DOHH2 (cell line): ENCODE measurements around the gene IQSEC1.
A peak's percentile ranks its signal among the peaks of the same experiment; 100 is the strongest.

Experiments used
- H3F3A ChIP-seq: fragments of 200-600 bp; sonication (generic), shearing (Covaris generic); 2 replicates; pipeline ENCODE4 v1.6.0; 2016; ENCODE audit warnings: antibody characterized with exemption, mild to moderate bottlenecking; ENCODE audit not compliant: control insufficient read depth, insufficient read depth
- H3K27ac ChIP-seq: fragments of 200-600 bp; sonication (generic); 2 replicates; pipeline ENCODE4 v1.5.1; 2014; ENCODE audit warnings: low read depth, mild to moderate bottlenecking, low read length, moderate library complexity
- H3K27me3 ChIP-seq: fragments of 200-600 bp; sonication (generic); 2 replicates; pipeline ENCODE4 v1.6.1; 2014; ENCODE audit warnings: mild to moderate bottlenecking, low read length, mixed read lengths; ENCODE audit not compliant: control insufficient read depth
- H3K36me3 ChIP-seq: fragments of 200-600 bp; sonication (generic); 2 replicates; pipeline ENCODE4 v1.6.1; 2014; ENCODE audit warnings: mild to moderate bottlenecking, low read length, moderate library complexity, mixed read lengths; ENCODE audit not compliant: control insufficient read depth
- H3K4me1 ChIP-seq: fragments of 200-600 bp; sonication (generic); 2 replicates; pipeline ENCODE4 v1.6.1; 2014; ENCODE audit warnings: mild to moderate bottlenecking, low read length, mixed read lengths; ENCODE audit not compliant: control insufficient read depth
- H3K4me2 ChIP-seq: fragments of 200-600 bp; sonication (generic); 2 replicates; pipeline ENCODE4 v1.6.0; 2014; ENCODE audit warnings: mild to moderate bottlenecking, low read length, moderate library complexity
- H3K4me3 ChIP-seq: fragments of 200-600 bp; sonication (generic); 2 replicates; pipeline ENCODE4 v1.5.1; 2014; ENCODE audit warnings: mild to moderate bottlenecking, low read length, mixed read lengths
- H3K79me2 ChIP-seq: fragments of 200-600 bp; sonication (generic); 2 replicates; pipeline ENCODE4 v1.6.1; 2014; ENCODE audit warnings: mild to moderate bottlenecking, low read length, mixed read lengths; ENCODE audit not compliant: control insufficient read depth
- H3K9me2 ChIP-seq: fragments of 200-600 bp; sonication (generic); replicated peaks from 2 replicates; pipeline ENCODE4 v1.6.1; 2014; ENCODE audit warnings: mild to moderate bottlenecking, low read length, mixed read lengths; ENCODE audit not compliant: control insufficient read depth
- H3K9me3 ChIP-seq: fragments of 200-600 bp; sonication (generic); 2 replicates; pipeline ENCODE4 v1.6.1; 2014; ENCODE audit warnings: antibody characterized with exemption, low read length, mixed read lengths; ENCODE audit not compliant: control insufficient read depth, insufficient read depth
- H4K20me1 ChIP-seq: fragments of 200-600 bp; sonication (generic); 2 replicates; pipeline ENCODE4 v1.6.0; 2014; ENCODE audit warnings: low read depth, mild to moderate bottlenecking, antibody characterized with exemption, low read length, moderate library complexity; ENCODE audit not compliant: control insufficient read depth, insufficient read depth
- EZH2phosphoT487 ChIP-seq: fragments of 200-600 bp; sonication (generic); IDR thresholded peaks from 2 replicates; pipeline ENCODE4 v1.6.1; 2017; ENCODE audit warnings: borderline replicate concordance, mild to moderate bottlenecking, antibody characterized with exemption, low read length, moderate library complexity, mixed read lengths
- TF ChIP-seq, protein P1 (sequence below): fragments of 200-600 bp; sonication (generic); IDR thresholded peaks from one replicate; pipeline ENCODE4 v1.5.1; 2014; ENCODE audit warnings: antibody characterized with exemption, mild to moderate bottlenecking, low read depth, low read length; ENCODE audit not compliant: poor library complexity, severe bottlenecking

IQSEC1 gene

GRCh38 chr3:13071695-13072094 lies 1.5 kb downstream of the IQSEC1 start:
- no peaks in the 10 kb centered on the region for H3K9me2 ChIP-seq
- peak overlapping the region; percentile 61 for H3K4me3 ChIP-seq
- H3K36me3 ChIP-seq: no peaks in the 10 kb centered on the region
- peaks cover 52% of the 10 kb centered on the region for H3K4me1 ChIP-seq
- H3K27me3 ChIP-seq: peaks cover 41% of the 10 kb centered on the region
- no peak overlapping the region for H3K27ac ChIP-seq
- no peaks in the 10 kb centered on the region for H3F3A ChIP-seq
- TF ChIP-seq, protein P1, sequence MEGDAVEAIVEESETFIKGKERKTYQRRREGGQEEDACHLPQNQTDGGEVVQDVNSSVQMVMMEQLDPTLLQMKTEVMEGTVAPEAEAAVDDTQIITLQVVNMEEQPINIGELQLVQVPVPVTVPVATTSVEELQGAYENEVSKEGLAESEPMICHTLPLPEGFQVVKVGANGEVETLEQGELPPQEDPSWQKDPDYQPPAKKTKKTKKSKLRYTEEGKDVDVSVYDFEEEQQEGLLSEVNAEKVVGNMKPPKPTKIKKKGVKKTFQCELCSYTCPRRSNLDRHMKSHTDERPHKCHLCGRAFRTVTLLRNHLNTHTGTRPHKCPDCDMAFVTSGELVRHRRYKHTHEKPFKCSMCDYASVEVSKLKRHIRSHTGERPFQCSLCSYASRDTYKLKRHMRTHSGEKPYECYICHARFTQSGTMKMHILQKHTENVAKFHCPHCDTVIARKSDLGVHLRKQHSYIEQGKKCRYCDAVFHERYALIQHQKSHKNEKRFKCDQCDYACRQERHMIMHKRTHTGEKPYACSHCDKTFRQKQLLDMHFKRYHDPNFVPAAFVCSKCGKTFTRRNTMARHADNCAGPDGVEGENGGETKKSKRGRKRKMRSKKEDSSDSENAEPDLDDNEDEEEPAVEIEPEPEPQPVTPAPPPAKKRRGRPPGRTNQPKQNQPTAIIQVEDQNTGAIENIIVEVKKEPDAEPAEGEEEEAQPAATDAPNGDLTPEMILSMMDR: no peak
- no peak for TF ChIP-seq EZH2phosphoT487
- H4K20me1 ChIP-seq: no peaks in the 10 kb centered on the region
- no peaks in the 10 kb centered on the region for H3K9me3 ChIP-seq
- peak overlapping the region; percentile 66 for H3K4me2 ChIP-seq
- no peaks in the 10 kb centered on the region for H3K79me2 ChIP-seq

DNA sequence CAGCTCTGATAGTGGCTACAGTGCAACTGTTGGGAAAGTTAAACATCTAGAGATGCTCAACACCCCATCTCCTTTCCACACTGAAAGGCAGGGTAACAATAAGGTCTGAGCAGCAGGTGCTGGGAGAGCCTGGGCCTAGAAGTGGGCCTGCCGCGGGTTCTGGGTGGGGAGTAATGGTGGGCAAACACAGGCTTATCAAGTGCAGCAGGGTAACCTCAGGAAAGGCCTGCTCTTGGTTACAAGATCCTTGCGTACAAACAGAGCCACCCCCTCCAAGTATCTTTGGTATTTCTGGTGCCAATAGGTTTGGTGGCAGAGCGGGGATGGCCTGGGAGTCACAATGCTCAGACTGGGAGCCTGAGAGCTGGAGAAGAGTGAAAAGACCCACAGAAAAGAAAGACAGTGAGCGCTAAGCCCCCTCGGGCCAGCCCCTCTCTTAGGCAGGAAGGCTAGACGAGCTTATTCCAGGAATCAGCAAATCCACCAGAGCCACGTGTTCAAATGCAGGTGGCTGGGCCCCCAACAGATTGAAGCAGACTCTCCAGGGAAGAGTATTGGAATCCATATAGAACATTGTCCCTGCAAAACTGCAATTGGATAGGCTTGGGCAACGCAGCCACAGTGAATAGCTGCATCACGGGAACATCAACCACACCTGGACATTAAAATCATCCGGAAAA lies 2.7 kb downstream of the IQSEC1 start:
- H3K79me2 ChIP-seq: no peaks in the 10 kb centered on the region
- H3K27me3 ChIP-seq: peaks cover 31% of the 10 kb centered on the region
- H3K4me3 ChIP-seq: 0 out of 2 replicates have a peak overlapping the region, but pooled peaks have one; percentile 49
- TF ChIP-seq, protein P1: no peak
- no peak for TF ChIP-seq EZH2phosphoT487
- H3K9me3 ChIP-seq: no peaks in the 10 kb centered on the region
- no peaks in the 10 kb centered on the region for H4K20me1 ChIP-seq
- no peaks in the 10 kb centered on the region for H3F3A ChIP-seq
- peak overlapping the region; percentile 74 for H3K4me2 ChIP-seq
- H3K4me1 ChIP-seq: peaks cover 61% of the 10 kb centered on the region
- no peaks in the 10 kb centered on the region for H3K9me2 ChIP-seq
- H3K36me3 ChIP-seq: no peaks in the 10 kb centered on the region
- H3K27ac ChIP-seq: no peak overlapping the region

DNA sequence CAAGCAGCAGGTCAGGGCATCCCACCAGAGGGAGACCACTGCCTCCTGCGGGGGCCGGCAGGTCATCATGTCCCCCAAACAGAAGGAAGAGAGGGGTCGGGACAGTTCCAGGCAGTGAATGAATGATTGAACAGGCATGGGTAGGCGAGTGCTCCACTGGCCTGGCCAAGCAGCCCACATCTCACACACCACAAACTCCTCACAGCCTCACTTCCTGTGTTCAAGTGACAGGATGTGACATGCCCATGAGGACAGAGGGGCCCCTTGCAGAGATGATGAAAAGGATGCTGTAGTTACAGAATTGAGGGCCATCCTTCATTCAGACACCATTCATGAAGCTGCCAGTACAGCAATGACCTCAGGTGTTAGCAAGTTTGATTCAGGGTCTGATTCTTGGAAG lies 3.7 kb downstream of the IQSEC1 start:
- Histone ChIP-seq H3K4me3 (peak overlapping the region; percentile 49), H3K36me3 (no peaks in the 10 kb centered on the region), H3F3A (no peaks in the 10 kb centered on the region), H3K27ac (0 out of 2 replicates have a peak overlapping the region, but pooled peaks have one; percentile 13), H3K4me1 (peaks cover 64% of the 10 kb centered on the region), H3K4me2 (peak overlapping the region; percentile 74), H3K9me3 (no peaks in the 10 kb centered on the region), H3K9me2 (no peaks in the 10 kb centered on the region), H3K27me3 (peaks cover 22% of the 10 kb centered on the region), H3K79me2 (no peaks in the 10 kb centered on the region), H4K20me1 (no peaks in the 10 kb centered on the region)
- TF ChIP-seq EZH2phosphoT487: no peak

- Histone ChIP-seq H3K4me1 (peaks cover 60% of the 10 kb centered on the region), H3K9me2 (no peaks in the 10 kb centered on the region), H3K79me2 (no peaks in the 10 kb centered on the region), H3K4me2 (no peak overlapping the region), H3K9me3 (no peaks in the 10 kb centered on the region), H4K20me1 (no peaks in the 10 kb centered on the region), H3K36me3 (no peaks in the 10 kb centered on the region), H3K27ac (no peak overlapping the region), H3K4me3 (no peak overlapping the region), H3K27me3 (peaks cover 12% of the 10 kb centered on the region), H3F3A (no peaks in the 10 kb centered on the region)
- TF ChIP-seq EZH2phosphoT487: no peak
- TF ChIP-seq, protein P1: peak; percentile 18
Measured at GRCh38 chr3:13068269-13069010, 4.8 kb downstream of the IQSEC1 start.
